Transverse colon (tissue), 4 donors: ENCODE measurements around the gene TEDDM1.

Experiments used
- POLR2A ChIP-seq: fragments of 450-650 bp; IDR thresholded peaks from one replicate; pipeline ENCODE4 v1.6.1; 2016; ENCODE audit warnings: antibody characterized with exemption, mild to moderate bottlenecking, moderate library complexity
- POLR2AphosphoS5 ChIP-seq, 3 donors: sonication (generic); formaldehyde crosslinking; IDR thresholded peaks; one replicate each; pipeline ENCODE4 v1.6.1; 2016; ENCODE audit warnings: antibody characterized with exemption in 3 of 3
- TF ChIP-seq, protein P1 (sequence below), 5 experiments: fragments of 200-600 bp in 3 of 5; fragments of 450-650 bp in 2 of 5; sonication (generic) in 3 of 5; IDR thresholded peaks; 1 replicate in 2 of 5; 2 replicates in 3 of 5; pipeline ENCODE4 v1.5.1; 2016 to 2017; ENCODE audit warnings: antibody characterized with exemption in 5 of 5, inconsistent platforms in 3 of 5, mild to moderate bottlenecking in 2 of 5, moderate library complexity in 1 of 5

DNA sequence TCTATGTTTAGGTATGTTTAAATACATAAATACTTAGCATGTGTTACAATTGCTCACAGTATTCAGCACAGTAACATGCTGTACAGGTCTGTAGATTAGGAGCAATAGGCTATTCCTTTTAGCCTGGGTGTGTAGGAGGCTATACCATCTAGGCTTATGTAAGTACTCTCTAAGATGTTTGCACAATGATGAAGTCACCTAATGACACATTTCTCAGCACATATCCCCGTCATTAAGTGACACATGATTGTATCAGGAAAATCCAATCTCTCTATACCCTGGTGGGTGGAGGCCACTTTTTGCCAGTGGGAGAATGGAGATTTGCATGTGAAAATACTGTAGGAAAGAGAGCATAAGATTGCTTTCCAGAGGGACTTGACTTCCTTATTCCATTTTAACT lies 5.5 kb upstream of the TEDDM1 start:
- TF ChIP-seq POLR2AphosphoS5 (IDR thresholded peaks at IDR 0.05): no peak
- TF ChIP-seq, protein P1, sequence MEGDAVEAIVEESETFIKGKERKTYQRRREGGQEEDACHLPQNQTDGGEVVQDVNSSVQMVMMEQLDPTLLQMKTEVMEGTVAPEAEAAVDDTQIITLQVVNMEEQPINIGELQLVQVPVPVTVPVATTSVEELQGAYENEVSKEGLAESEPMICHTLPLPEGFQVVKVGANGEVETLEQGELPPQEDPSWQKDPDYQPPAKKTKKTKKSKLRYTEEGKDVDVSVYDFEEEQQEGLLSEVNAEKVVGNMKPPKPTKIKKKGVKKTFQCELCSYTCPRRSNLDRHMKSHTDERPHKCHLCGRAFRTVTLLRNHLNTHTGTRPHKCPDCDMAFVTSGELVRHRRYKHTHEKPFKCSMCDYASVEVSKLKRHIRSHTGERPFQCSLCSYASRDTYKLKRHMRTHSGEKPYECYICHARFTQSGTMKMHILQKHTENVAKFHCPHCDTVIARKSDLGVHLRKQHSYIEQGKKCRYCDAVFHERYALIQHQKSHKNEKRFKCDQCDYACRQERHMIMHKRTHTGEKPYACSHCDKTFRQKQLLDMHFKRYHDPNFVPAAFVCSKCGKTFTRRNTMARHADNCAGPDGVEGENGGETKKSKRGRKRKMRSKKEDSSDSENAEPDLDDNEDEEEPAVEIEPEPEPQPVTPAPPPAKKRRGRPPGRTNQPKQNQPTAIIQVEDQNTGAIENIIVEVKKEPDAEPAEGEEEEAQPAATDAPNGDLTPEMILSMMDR (IDR thresholded peaks at IDR 0.05): no peak
- TF ChIP-seq POLR2A: no peak
